ENCODE results near the gene TARS1.
"Not testable (repeated sequence)": the region's sequence is repeated elsewhere in the genome, so short reads cannot be mapped to it uniquely, and the experiment has no call there.

TARS1 gene

GRCh38 chr5:33488558-33489355 is 48.0 kb downstream of the TARS1 start:
- DNase-seq (ENCODE audit: low spot score): peak; percentile 7

- DNase-seq (ENCODE audit: low spot score): no peak
Observed at GRCh38 chr5:33489481-33490067, 48.8 kb downstream of the TARS1 start.

GRCh38 chr5:33490071-33490665 is 49.4 kb downstream of the TARS1 start:
- DNase-seq (ENCODE audit: low spot score): no peak

DNA sequence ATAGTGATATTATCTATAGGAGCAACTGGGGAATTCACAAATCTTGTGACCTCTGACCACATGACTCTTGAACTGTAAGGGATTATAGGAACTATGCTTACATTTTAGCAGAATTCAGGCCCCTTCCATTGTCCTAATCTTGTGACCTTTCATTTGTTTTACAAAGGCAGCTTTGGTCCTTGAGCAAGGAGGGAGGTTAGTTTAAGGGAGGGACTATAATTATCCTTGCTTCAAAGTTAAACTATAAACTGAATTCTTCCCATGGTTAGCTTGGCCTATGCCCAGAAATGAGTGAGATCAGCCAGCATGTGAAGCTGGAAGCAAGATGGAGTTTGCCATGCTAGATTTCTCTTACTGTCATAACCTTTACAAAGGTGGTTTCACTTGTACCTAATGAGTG is 51.2 kb downstream of the TARS1 start:
- no peak for DNase-seq (ENCODE audit: low spot score)

- no peak for DNase-seq (ENCODE audit: low spot score)
Observed at GRCh38 chr5:33494466-33494865, 53.7 kb downstream of the TARS1 start.

GRCh38 chr5:33501260-33501659 is 60.5 kb downstream of the TARS1 start:
- DNase-seq (ENCODE audit: low spot score): no peak

- DNase-seq (ENCODE audit: low spot score): no peak
Observed at GRCh38 chr5:33501899-33502298, 61.1 kb downstream of the TARS1 start.

GRCh38 chr5:33504570-33504969 is 63.8 kb downstream of the TARS1 start:
- DNase-seq (ENCODE audit: low spot score): no peak

- DNase-seq (ENCODE audit: low spot score): no peak
Observed at GRCh38 chr5:33507426-33507825, 66.7 kb downstream of the TARS1 start.

GRCh38 chr5:33509036-33509435 is 68.3 kb downstream of the TARS1 start:
- DNase-seq (ENCODE audit: low spot score): no peak

DNA sequence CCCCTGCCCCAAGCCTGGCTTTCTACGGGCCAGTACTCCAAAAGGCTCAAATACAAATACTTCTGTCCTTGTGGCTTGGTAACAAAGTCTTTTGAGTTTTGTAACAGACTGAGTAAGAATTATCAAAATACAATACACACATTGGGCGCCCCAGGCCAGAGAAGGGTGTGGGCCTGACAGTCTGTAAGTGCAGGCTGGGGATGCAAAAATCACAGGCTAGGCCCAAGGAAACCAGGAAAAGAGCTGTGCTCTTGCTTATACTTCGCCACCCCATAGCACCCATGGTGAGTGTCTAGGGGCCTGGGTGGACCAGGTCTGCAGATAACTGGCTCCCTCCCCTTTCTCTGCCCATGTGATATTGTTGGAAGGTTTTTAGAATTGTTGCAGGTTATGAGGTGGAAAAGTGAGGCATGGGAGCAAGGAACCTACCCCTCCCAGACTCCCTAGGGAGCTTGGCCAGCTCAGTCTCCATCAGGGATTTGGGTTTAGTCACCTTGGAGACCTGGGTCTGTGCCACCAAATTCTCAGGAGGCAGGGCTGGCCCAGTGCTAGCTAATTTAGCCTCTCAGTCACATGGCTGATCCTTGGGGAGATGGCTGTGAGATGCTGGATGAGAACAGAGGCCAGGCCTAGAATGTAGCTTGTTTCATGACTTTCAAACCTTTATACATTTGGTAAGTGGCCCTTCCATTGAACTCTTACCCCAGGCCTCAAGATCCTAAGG is 72.9 kb downstream of the TARS1 start:
- no peak for DNase-seq (ENCODE audit: low spot score)

DNA sequence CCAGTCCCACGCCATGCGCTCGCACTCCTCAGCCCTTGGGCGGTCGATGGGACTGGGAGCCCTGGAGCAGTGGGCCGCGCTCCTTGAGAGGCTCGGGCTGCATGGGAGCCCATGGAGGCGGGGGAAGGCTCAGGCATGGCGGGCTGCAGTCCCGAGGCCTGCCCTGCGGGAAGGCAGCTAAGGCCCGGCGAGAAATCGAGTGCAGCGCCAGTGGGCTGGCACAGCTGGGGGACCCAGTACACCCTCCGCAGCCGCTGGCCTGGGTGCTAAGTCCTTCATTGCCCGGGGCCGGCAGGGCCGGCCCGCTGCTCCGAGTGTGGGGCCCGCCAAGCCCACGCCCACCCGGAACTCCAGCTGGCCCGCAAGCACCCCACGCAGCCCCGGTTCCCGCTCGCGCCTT is 74.6 kb downstream of the TARS1 start:
- DNase-seq (ENCODE audit: low spot score): not testable (repeated sequence)

- no peak for DNase-seq (ENCODE audit: low spot score)
Observed at GRCh38 chr5:33516421-33516820, 75.7 kb downstream of the TARS1 start.
